Activated CD4-positive, alpha-beta T cell treated with anti-CD3 and anti-CD28 coated beads, Interleukin-2, amount 10 ng/mL, durations not matched to agents 7 days and 5 days (primary cell): ENCODE data around the gene SLC6A6. TPM values are rescaled to one million over a fixed set of nuclear protein-coding genes. Genes with fewer than 3 reads are reported as not detected.

Source experiments
- CTCF ChIA-PET: fragments of 350-600 bp; sonication (Branson Sonifier 250); formaldehyde crosslinking; loops from one replicate; lab custom pipeline; 2021; ENCODE audit warnings: antibody characterized with exemption; lab: Charles Lee
- POLR2A ChIA-PET: fragments of 350-600 bp; sonication (Branson Sonifier 250); formaldehyde crosslinking; loops from one replicate; lab custom pipeline; 2021; ENCODE audit warnings: antibody characterized with exemption; lab: Charles Lee
- DNase-seq: peaks from one replicate; pipeline ENCODE4 v3.0.0-alpha.2; 2020
- H3K27ac Mint-ChIP-seq: one replicate; pipeline ENCODE4 v1.8.0; 2021; ENCODE audit warnings: mild to moderate bottlenecking, moderate library complexity, mixed read lengths
- H3K27me3 Mint-ChIP-seq: one replicate; pipeline ENCODE4 v1.8.0; 2021; ENCODE audit warnings: mixed read lengths
- H3K36me3 Mint-ChIP-seq: one replicate; pipeline ENCODE4 v1.8.0; 2021; ENCODE audit warnings: low read depth, mixed read lengths
- H3K4me1 Mint-ChIP-seq: one replicate; pipeline ENCODE4 v1.8.0; 2021; ENCODE audit warnings: mixed read lengths
- H3K4me3 Mint-ChIP-seq: one replicate; pipeline ENCODE4 v1.8.0; 2021; ENCODE audit warnings: mild to moderate bottlenecking, moderate library complexity, mixed read lengths
- H3K9me3 Mint-ChIP-seq: one replicate; pipeline ENCODE4 v1.8.0; 2021; ENCODE audit warnings: mixed read lengths
- total RNA-seq, 2 experiments: library from RNA; stranded (reverse); gene quantifications; one replicate each; pipeline ENCODE4 v1.2.3, GENCODE V29; 2021

SLC6A6 gene
- total RNA-seq, 2 experiments from 2014 or later: 42.0 to 43.1 TPM

DNA sequence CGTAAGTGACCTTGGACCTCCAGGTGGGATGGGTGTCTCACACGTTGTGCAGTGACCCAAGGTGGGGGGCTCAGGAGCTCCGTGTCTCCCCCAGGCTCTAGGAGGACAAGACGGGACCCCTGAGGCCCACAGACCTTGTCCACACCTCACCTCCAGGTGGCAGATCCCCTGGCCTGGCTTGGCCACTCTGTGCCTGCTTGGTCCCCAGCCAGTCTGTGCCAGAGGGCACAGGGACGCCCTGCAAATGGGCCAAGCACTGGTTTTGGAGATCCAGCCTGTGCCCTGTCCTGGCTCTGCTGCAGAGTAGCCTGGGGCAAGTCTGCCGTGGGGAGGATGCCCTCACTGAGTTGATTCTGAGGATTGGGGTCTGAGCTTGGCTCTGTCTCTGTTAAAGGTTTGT, 14.0 kb downstream of the SLC6A6 start:
- Mint-ChIP-seq H3K27me3 (no peaks in the 10 kb centered on the region), H3K27ac (no peak overlapping the region), H3K9me3 (no peaks in the 10 kb centered on the region), H3K36me3 (peaks cover 15% of the 10 kb centered on the region), H3K4me3 (no peak overlapping the region), H3K4me1 (peaks cover 10% of the 10 kb centered on the region)
- ChIA-PET CTCF (interaction anchor here (1.2 to 2.3 kb wide), 3 partner anchors 9 to 40 kb away, joined by 3 to 10 read pairs (median 9); no protein-coding TSS in a partner anchor), POLR2A (no interaction called here)
- no peak for DNase-seq

DNA sequence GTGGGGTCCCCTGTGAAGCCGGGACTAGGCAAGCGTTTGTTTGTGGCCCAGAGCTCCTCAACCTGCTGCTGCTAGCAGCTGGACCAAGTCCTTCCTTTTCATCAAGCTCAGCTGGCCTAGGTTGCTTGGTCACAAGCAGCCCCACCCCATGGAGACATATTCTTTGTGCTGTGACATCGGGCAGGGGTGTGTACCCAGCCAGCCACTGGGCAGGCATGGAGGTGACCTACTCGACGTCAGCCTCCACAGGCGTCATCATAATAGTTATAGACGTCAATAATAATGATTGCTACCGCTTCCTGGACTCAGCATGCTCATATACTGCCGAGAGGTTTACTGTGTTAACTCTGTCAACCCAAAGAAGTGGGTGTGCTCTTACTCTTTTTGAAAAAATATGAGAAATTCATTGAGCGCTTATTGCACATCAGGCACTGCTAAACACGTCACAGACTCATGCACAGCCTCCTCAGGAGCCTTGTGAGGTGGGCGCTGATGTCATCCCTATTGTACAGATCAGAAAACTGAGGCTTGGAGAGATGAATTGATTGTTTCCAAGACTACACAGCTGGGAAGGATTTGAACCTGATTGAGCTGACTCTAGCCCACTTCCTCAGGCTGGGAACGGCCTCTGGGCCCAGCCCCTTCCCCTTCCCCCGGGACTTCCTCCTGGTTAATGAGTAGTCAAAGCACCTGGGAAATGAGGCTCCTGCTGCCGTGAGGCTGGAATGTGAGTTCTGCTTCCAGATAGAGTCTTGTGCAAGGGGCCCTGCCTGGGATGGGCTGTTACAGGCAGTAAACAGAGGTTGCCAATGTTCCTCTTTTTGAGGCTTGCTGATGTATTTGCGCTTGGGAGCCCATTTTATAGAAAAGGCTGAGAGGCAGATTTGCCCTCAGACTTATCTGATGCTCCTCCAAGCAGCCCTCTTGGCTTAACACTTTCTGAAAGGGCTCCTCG, 16.2 kb downstream of the SLC6A6 start:
- POLR2A ChIA-PET: no interaction called here
- Mint-ChIP-seq H3K9me3 (no peaks in the 10 kb centered on the region), H3K4me1 (peaks cover 21% of the 10 kb centered on the region), H3K27ac (peak overlapping the region; percentile 6), H3K36me3 (peaks cover 19% of the 10 kb centered on the region), H3K4me3 (no peak overlapping the region), H3K27me3 (no peaks in the 10 kb centered on the region)
- CTCF ChIA-PET: no interaction called here
- no peak for DNase-seq

DNA sequence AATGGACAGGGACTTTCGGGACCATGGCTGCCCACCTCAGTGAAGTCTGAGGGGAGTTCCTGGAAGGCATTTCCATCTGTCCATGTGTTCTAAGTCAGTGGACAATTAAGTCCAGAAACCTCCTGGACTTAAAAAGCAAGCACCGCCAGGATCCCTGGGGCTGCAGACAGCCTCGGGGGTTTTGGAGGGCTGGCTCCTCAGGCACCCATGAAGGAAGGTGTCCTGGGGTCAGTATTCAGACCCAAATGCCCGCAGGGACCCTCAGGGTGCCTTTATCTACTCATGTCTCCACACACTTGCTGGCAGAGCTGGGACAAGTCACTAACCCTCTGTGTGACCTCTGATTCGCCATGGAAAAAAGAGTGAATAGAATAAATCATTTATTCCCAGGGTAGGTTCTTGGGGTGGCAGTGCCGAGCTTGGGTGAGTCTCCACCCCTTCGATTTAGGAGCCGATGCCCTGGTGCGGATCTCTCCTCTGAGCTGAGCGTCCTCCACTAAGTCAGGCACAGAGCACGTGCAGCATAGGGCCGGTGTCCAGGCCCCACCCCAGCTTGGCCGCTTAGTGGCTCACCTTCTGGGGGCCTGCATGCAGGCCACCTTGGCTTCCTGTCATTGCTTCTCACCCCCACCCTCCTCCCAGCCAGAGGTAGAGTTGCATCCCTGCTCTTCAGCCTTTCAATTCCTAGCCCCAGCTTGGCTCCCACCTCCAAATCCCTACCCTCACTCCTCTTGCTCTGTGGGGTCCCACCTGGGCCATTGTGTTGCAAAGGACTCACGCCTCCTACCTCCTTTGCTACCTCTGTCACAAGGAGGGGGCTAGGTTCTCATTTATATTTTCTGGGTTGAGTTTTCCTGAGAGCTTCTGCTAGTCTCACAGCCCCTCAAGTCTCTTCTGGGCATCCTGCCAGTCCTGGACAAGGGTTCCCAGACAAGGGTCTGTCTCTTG, 19.9 kb downstream of the SLC6A6 start:
- no peaks in the 10 kb centered on the region for H3K9me3 Mint-ChIP-seq
- no peak for DNase-seq
- ChIA-PET CTCF (interaction anchor here (0.6 kb wide), 1 partner anchor 40 kb away, joined by 3 read pairs; no protein-coding TSS in a partner anchor), POLR2A (no interaction called here)
- peaks cover 52% of the 10 kb centered on the region for H3K4me1 Mint-ChIP-seq
- no peaks in the 10 kb centered on the region for H3K27me3 Mint-ChIP-seq
- H3K4me3 Mint-ChIP-seq: no peak overlapping the region
- H3K36me3 Mint-ChIP-seq: peaks cover 18% of the 10 kb centered on the region
- H3K27ac Mint-ChIP-seq: no peak overlapping the region

DNA sequence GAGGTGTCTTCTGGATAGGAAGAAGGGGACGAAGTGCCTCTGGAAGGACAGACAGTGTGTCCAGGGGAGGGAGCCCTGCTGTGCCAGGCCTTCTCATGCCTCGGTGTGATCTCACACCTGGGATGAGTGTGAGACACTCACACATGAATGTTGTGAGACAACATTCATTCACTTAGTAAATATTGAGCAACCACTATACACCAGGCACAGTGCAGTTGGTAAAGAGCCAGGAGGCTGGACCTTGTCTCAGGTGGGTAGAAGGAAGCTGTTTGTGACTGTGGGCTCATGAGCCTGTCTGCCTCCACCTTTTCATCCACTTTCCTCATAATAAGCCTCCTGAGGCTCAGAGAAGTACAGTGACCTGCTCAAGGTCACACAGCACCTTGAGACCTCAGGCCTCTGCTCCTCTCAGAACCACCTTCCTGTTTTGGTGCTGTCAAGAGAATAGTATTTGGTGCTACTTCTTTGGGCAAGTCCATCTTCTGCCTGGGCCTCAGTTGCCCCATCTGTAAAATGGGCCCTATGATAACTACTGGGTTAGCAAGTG, 20.9 kb downstream of the SLC6A6 start:
- H3K27me3 Mint-ChIP-seq: no peaks in the 10 kb centered on the region
- ChIA-PET POLR2A (no interaction called here), CTCF (interaction anchor here (0.6 to 1.0 kb wide), 2 partner anchors 19 to 39 kb away, joined by 3 read pairs; no protein-coding TSS in a partner anchor)
- H3K4me3 Mint-ChIP-seq: no peak overlapping the region
- DNase-seq: no peak
- H3K9me3 Mint-ChIP-seq: no peaks in the 10 kb centered on the region
- H3K27ac Mint-ChIP-seq: peak overlapping the region; percentile 87
- H3K36me3 Mint-ChIP-seq: peaks cover 15% of the 10 kb centered on the region
- peaks cover 62% of the 10 kb centered on the region for H3K4me1 Mint-ChIP-seq

DNA sequence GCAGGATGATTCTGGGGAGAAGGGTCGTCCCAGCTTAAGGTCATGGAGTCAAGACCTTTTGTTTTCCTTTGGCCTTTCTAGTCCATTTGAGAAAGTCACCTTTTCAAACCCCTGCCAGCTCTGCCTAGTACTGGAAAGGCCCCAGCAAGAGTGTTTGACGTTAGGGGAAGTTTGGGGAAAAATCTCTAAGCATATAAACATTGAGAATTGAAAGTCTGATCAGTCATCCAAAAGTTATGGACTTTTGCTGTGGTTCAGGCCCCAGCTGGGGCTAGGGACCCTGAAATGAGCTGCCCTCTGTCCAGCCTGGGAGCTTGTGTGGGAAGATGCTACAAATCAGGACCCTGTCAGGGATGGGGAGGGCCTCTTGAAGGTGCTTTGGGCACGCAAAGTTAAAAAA, 21.6 kb downstream of the SLC6A6 start:
- no peak for DNase-seq
- ChIA-PET POLR2A (no interaction called here), CTCF (interaction anchor here (1.0 kb wide), 1 partner anchor 20 kb away, joined by 3 read pairs; no protein-coding TSS in a partner anchor)
- Mint-ChIP-seq H3K27ac (peak overlapping the region; percentile 87), H3K4me1 (peaks cover 69% of the 10 kb centered on the region), H3K9me3 (no peaks in the 10 kb centered on the region), H3K4me3 (no peak overlapping the region), H3K36me3 (peaks cover 9% of the 10 kb centered on the region), H3K27me3 (no peaks in the 10 kb centered on the region)

DNA sequence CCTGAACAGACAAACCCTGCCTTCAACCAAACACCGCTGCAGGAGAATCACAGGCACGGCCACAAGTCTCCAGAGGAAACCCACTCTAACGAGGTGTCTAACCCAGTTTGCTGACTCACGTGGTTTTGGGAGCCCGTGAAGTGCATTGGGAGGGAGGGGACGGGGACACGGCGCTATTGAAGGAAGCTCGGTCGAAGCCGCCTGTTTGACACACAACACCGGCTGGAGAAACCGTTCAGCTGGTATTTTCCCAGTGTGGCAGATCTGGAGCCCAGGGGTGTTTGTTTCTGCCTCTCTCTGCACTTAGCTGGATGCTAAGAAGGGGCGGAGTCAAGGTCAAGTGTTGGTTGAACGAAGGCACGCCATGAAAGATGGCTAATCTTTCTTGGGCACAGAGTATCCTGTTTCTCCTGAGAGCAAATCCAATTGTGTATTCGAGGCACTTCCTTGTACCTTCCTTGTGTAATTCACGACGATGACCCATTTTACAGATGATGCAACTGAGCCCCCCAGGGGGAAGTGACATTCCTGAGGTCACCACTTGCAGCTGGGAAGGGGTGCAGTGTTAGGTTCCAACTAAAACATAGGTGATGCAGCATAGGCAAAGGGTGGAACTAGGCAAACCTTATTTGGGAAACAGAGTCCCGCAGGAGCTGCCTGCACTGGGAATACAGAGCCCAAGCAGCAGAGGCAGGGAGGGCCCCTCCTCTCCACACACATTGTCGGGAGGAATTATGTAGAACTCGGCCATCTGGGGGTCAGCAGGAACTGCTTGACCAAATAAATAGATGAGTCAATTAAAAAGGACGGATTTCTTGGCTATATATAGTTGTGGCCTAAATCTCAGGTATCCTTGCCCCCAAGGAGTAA, 22.5 kb downstream of the SLC6A6 start:
- ChIA-PET CTCF (interaction anchor here (0.5 to 2.0 kb wide), 2 partner anchors 9 to 976 kb away, joined by 3 to 10 read pairs; no protein-coding TSS in a partner anchor), POLR2A (no interaction called here)
- Mint-ChIP-seq H3K9me3 (no peaks in the 10 kb centered on the region), H3K27me3 (no peaks in the 10 kb centered on the region), H3K27ac (peak overlapping the region; percentile 87), H3K36me3 (peaks cover 10% of the 10 kb centered on the region), H3K4me3 (peak overlapping the region; percentile 40), H3K4me1 (peaks cover 79% of the 10 kb centered on the region)
- DNase-seq: peak; percentile 40

DNA sequence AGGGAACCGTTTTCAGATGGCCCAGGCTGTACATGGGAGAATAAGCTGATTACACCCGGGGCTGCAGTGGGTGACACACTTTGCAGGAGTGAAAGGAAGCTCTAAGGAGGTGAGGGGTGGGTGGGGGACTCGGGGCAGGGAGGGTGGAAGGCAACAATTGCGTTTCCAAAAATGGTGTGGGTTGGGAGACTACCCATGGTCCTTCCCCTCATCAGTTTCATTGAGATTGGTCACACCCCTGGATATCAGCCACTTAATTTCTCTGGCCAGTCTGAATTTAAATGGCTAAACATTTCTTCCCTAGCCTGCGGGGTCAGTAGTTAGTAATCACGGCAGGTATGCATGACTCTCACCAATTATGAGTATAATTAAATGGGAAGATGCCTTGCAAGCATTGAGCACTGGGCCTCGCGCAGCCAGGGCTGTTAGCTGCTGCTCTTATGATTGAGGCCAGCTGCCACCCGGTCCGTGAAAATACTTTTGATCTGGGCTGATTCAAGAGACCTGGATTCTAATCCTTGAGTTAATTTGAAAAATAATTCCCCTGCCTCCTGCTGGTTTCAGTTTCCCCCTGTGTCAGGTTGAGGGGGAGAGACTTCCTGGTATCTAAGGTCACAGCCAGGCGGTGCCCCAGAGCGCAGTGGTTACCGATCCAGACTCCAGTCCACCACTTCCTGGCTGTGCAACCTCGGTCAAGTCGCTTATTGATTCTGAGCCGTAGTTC, 23.3 kb downstream of the SLC6A6 start:
- peak; percentile 68 for DNase-seq
- Mint-ChIP-seq H3K36me3 (peaks cover 8% of the 10 kb centered on the region), H3K9me3 (no peaks in the 10 kb centered on the region), H3K4me1 (peaks cover 86% of the 10 kb centered on the region), H3K27ac (peak overlapping the region; percentile 87), H3K4me3 (peak overlapping the region; percentile 49), H3K27me3 (no peaks in the 10 kb centered on the region)
- ChIA-PET CTCF (interaction anchor here (0.5 to 2.0 kb wide), 4 partner anchors 10 to 977 kb away, joined by 3 to 10 read pairs (median 4); partner anchors contain the start of gene SLC6A6), POLR2A (interaction anchor here (0.6 kb wide), 1 partner anchor 17 kb away, joined by 7 read pairs; no protein-coding TSS in a partner anchor)

DNA sequence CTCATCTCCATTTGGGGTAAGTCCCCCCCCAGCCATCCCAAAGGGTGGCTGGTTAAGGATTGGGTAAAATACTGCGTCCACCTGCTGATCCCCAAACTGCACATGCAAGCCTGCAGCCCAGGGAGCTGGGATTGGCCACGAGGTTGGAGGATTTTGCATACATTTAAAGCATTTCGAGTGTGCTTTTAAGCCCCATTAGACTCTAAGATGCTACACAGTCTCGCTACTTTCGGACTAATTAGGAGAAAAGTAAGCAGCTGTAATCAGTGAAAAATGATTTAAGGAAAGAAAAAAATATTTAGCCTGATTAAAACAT, 23.9 kb downstream of the SLC6A6 start:
- CTCF ChIA-PET: interaction anchor here (1.1 to 2.0 kb wide), 3 partner anchors 11 to 27 kb away, joined by 3 to 10 read pairs (median 4); partner anchors contain the start of gene SLC6A6
- no peaks in the 10 kb centered on the region for H3K27me3 Mint-ChIP-seq
- H3K4me3 Mint-ChIP-seq: peak overlapping the region; percentile 49
- H3K36me3 Mint-ChIP-seq: peaks cover 9% of the 10 kb centered on the region
- peak overlapping the region; percentile 82 for H3K27ac Mint-ChIP-seq
- DNase-seq: no peak
- H3K9me3 Mint-ChIP-seq: no peaks in the 10 kb centered on the region
- POLR2A ChIA-PET: no interaction called here
- H3K4me1 Mint-ChIP-seq: peaks cover 90% of the 10 kb centered on the region

DNA sequence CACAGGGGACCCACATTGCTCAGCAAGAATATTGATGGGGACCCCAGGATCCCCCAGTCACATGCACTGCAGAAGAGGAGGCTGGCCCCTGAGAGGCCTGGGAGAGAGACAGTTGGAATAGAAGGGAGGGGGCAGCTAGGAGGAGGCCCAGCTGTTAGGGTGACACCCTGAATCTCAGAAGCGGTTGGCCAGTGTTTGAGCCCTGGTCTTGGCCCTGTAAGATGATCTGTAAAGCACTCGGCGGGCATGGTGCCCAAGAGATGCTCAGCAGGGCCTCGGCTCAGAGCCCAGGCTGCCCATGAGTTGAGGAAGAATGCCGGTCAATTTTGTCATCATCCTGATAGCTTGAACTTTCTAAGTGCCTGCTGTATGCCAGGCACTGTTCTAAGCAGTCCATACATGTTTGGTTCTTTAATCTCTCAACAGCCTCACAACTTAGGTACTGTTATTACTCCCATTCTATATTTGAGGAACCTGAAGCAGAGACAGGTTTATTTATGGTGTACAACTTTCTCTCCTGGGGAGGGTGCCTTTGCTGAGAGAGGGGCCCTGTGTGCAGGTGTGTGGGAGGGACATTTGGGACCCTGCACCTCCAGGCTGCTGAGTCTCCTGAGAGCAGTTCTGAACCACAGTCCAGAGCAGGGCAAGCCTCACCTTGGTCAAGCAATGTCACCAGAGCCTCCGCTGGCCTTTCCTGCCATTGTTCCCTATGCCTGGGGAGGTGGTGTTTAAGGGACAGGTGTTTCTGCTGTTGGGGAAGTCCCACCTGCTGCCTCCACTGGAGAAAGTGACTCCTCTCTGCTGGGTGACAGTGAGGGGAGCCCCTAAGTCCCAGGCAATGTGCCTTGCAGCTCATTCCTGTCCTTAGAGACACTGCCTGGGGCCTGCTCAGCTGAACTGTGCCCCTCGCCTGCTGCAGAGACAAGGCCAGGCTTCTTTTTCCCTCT, 26.0 kb downstream of the SLC6A6 start:
- Mint-ChIP-seq H3K4me3 (no peak overlapping the region), H3K36me3 (peaks cover 7% of the 10 kb centered on the region), H3K27ac (peak overlapping the region; percentile 96), H3K4me1 (peaks cover 99% of the 10 kb centered on the region), H3K9me3 (no peaks in the 10 kb centered on the region), H3K27me3 (no peaks in the 10 kb centered on the region)
- CTCF ChIA-PET: interaction anchor here (1.0 kb wide), 1 partner anchor 25 kb away, joined by 3 read pairs; no protein-coding TSS in a partner anchor
- no peak for DNase-seq
- POLR2A ChIA-PET: no interaction called here

DNA sequence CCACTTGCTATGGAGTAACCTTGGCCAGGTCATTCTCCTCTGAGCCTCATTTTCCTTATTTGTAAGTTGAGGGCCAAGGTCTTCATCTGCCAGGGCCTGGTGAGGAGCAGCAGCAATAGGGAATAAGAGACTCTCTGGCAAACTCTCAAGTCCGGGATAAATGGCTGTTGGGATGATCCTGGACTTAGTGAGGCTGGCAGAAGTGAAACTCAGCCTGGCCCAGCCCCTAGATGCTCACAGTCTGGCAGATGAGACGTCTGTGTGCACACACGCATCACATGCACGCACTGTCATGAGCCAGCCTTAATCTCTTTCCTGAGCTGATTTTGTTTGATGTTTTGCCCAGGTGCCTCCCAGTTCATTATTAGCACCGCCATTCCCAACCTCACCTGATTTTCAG, 26.8 kb downstream of the SLC6A6 start:
- no peaks in the 10 kb centered on the region for H3K27me3 Mint-ChIP-seq
- no peak for DNase-seq
- ChIA-PET POLR2A (no interaction called here), CTCF (no interaction called here)
- peaks cover 4% of the 10 kb centered on the region for H3K36me3 Mint-ChIP-seq
- no peaks in the 10 kb centered on the region for H3K9me3 Mint-ChIP-seq
- H3K4me3 Mint-ChIP-seq: no peak overlapping the region
- peak overlapping the region; percentile 96 for H3K27ac Mint-ChIP-seq
- H3K4me1 Mint-ChIP-seq: peaks cover 97% of the 10 kb centered on the region
